Measurements from ENCODE around the gene GIMAP5. TPM values are rescaled to one million over a fixed set of nuclear protein-coding genes. Genes with fewer than 3 reads are reported as not detected.

GIMAP5 gene
- total RNA-seq (2022; extraction: Qiagen RNA extraction), result not detected in 5 replicates

DNA sequence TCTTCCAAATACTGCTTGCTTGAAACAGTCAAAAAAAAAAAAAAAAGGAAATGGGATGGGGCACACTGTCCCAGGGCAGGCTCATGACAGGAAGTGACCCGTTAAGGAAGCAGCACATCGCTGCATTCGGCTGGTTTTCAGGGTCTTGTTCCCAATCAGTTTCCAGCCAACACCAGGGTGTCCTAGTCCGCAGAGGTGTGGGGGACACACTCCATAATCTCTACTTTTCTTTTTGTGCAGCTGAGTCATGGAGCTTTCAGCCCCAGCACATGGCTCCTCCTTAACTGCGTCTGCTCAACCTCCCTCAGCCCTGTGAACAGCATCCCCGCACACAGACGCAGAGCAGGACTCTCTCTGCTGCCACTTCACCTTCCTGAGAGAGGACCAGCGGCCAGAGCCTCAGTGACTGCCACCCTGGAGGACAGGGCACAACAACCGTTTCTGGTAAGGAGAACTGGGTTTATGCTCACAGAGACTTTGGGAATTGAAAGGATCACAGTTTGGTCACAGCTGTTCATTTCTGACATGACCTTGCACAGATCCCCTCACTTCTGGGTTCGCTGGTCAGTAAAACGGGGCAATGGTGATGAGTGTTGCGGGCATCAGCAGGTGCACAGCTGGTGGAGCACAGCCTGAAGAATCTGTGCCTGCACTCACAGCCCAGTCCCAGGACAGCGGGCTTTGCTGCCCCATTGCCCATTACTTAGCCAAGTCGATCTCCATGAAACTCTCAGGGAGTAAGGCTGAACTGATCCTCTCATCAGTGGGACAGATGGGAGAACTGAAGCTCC is at the start of gene GIMAP5:
GIMAP5 (plus strand) TSS at position 154 of the 791 bp plus-strand sequence. CDS start 3,467 bp downstream, outside the sequence.

GRCh38 chr7:150716368-150716767 is 20.9 kb upstream of the GIMAP5 start, which contains the start of gene GIMAP1:
TSS of gene GIMAP1 (plus strand) at chr7:150716613. CDS start at chr7:150719048, 2,435 bp downstream.

Other genes starting within 250 kb of the GIMAP5 start
- not detected in 5 replicates for gene GIMAP7, start 222.5 kb upstream of the GIMAP5 start, total RNA-seq (2022; extraction: Qiagen RNA extraction)
- gene GIMAP4, start 170.0 kb upstream of the GIMAP5 start, total RNA-seq (2022; extraction: Qiagen RNA extraction), result not detected in 5 replicates
- not detected in 5 replicates for gene GIMAP6, start 105.0 kb upstream of the GIMAP5 start, total RNA-seq (2022; extraction: Qiagen RNA extraction)
- 0.08 to 0.15 TPM (median 0.09 TPM) in 3 of 5 replicates, not detected in the others for gene GIMAP2, start 51.7 kb upstream of the GIMAP5 start, total RNA-seq (2022; extraction: Qiagen RNA extraction)
- gene GIMAP1, start 20.8 kb upstream of the GIMAP5 start, total RNA-seq (2022; extraction: Qiagen RNA extraction), result not detected in 5 replicates
- gene TMEM176B, start 62.9 kb downstream of the GIMAP5 start, total RNA-seq (2022; extraction: Qiagen RNA extraction), result 0.10 to 0.17 TPM (median 0.13 TPM) in 3 of 5 replicates, not detected in the others
- gene TMEM176A, start 63.4 kb downstream of the GIMAP5 start, total RNA-seq (2022; extraction: Qiagen RNA extraction), result not detected in 5 replicates
- gene AOC1, start 115.1 kb downstream of the GIMAP5 start, total RNA-seq (2022; extraction: Qiagen RNA extraction), result 0.06 to 0.10 TPM in 2 of 5 replicates, not detected in the others
- gene KCNH2, start 240.9 kb downstream of the GIMAP5 start, total RNA-seq (2022; extraction: Qiagen RNA extraction), result 2.9 to 3.6 TPM (median 3.3 TPM) in 5 replicates